ENCODE data around the gene MRPL38. TPM values are rescaled to one million over a fixed set of nuclear protein-coding genes. Genes with fewer than 3 reads are reported as not detected.

MRPL38 gene
- total RNA-seq, 1 experiment from 2014 or later = 146 TPM

GRCh38 chr17:75893305-75894048 is 11.2 kb downstream of the MRPL38 start (continued):
- TF ChIP-seq ZSCAN18 (CRISPR knock-in tag; IDR thresholded peaks at IDR 0.05) (no peak), AR (CRISPR knock-in tag; IDR thresholded peaks at IDR 0.05) (no peak), RORB (CRISPR knock-in tag; IDR thresholded peaks at IDR 0.05) (no peak), PRRX2 (CRISPR knock-in tag; IDR thresholded peaks at IDR 0.05) (no peak), ZBTB43 (CRISPR knock-in tag; IDR thresholded peaks at IDR 0.05) (no peak), ATF2 (CRISPR knock-in tag; IDR thresholded peaks at IDR 0.05; ENCODE audit: borderline replicate concordance, low read depth) (no peak), OVOL2 (CRISPR knock-in tag; IDR thresholded peaks at IDR 0.05; ENCODE audit: borderline replicate concordance) (no peak), USF1 (CRISPR knock-in tag; IDR thresholded peaks at IDR 0.05) (no peak), NFE2L1 (CRISPR knock-in tag; IDR thresholded peaks at IDR 0.05) (no peak), FOXP4 (CRISPR knock-in tag; IDR thresholded peaks at IDR 0.05) (no peak), HMGXB4 (CRISPR knock-in tag; IDR thresholded peaks at IDR 0.05) (no peak)

- TF ChIP-seq ESRRA (CRISPR knock-in tag; IDR thresholded peaks at IDR 0.05; ENCODE audit: borderline replicate concordance) (no peak), MYBL2 (CRISPR knock-in tag; IDR thresholded peaks at IDR 0.05) (0 out of 2 replicates have a peak, but pooled peaks have one; percentile 36)
- no peaks in the 10 kb centered on the region for H3K27me3 Mint-ChIP-seq (ENCODE audit: low read depth)
- DNase-seq (ENCODE audit: low spot score) (no peak), ATAC-seq (no peak)
- ChIA-PET POLR2A (interaction anchor here (1.2 kb wide), 1 partner anchor 37 kb away, joined by 3 read pairs; the partner anchor contains the start of gene WBP2), CTCF (interaction anchor here (0.9 to 7.5 kb wide), 6 partner anchors 12 to 122 kb away, joined by 3 to 71 read pairs (median 16); partner anchors contain the start of genes MRPL38 and TRIM47)
- H3K9me3 Mint-ChIP-seq = no peaks in the 10 kb centered on the region
- H3K4me3 Mint-ChIP-seq = no peak overlapping the region
- H3K36me3 Mint-ChIP-seq = peaks cover 7% of the 10 kb centered on the region; the same call in 1 of the 2 replicates
- H3K4me1 Mint-ChIP-seq = peaks cover 24% of the 10 kb centered on the region
- no peak overlapping the region for H3K27ac Mint-ChIP-seq
Measured at GRCh38 chr17:75892556-75893224, 12.0 kb downstream of the MRPL38 start.
